Measurements from ENCODE around the gene CASKIN2. TPM values are rescaled to one million over a fixed set of nuclear protein-coding genes. Genes with fewer than 3 reads are reported as not detected.

The CASKIN2 gene
- total RNA-seq, 1 experiment from 2014 or later: 41.8 TPM

DNA sequence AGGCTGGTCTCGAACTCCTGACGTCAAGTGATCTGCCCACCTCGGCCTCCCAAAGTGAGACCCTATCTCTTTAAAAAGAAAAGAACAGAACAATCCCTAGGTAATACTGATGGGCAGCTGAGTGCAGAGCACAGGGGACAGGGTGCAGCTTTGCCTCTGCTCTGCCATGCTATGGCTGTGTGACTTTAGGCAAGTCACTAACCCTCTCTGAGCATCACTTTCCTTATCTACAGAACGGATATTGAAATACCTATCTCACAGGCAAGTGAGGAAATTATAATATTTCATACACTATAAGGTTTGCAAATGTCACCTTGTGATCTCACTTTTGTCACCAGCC is 4.1 kb downstream of the CASKIN2 start:
- ChIA-PET CTCF (interaction anchor here (0.6 kb wide), 1 partner anchor 28 kb away, joined by 4 read pairs; no protein-coding TSS in a partner anchor), POLR2A (no interaction called here)
- no peak overlapping the region for H3K4me3 ChIP-seq (ENCODE audit: low read depth, low read length)
- H3K9me3 ChIP-seq: no peaks in the 10 kb centered on the region
- no peaks in the 10 kb centered on the region for H3K27me3 ChIP-seq (replicated peaks; ENCODE audit: control insufficient read depth, insufficient read depth, low read length)
- H3K4me1 Mint-ChIP-seq (ENCODE audit: low read depth, unreplicated experiment): peaks cover 9% of the 10 kb centered on the region
- H3K4me1 ChIP-seq: peaks cover 10% of the 10 kb centered on the region
- peaks cover 3% of the 10 kb centered on the region; the same call in 1 of the 2 replicates for H3K36me3 ChIP-seq (ENCODE audit: control insufficient read depth, insufficient read depth, low read length)
- H3K9me3 Mint-ChIP-seq (ENCODE audit: unreplicated experiment): no peaks in the 10 kb centered on the region
- no peak for DNase-seq
- no peak overlapping the region for H3K4me3 Mint-ChIP-seq (ENCODE audit: unreplicated experiment)
- peaks cover 47% of the 10 kb centered on the region for H3K36me3 Mint-ChIP-seq (ENCODE audit: insufficient read depth, unreplicated experiment)
- TF ChIP-seq, protein P1, sequence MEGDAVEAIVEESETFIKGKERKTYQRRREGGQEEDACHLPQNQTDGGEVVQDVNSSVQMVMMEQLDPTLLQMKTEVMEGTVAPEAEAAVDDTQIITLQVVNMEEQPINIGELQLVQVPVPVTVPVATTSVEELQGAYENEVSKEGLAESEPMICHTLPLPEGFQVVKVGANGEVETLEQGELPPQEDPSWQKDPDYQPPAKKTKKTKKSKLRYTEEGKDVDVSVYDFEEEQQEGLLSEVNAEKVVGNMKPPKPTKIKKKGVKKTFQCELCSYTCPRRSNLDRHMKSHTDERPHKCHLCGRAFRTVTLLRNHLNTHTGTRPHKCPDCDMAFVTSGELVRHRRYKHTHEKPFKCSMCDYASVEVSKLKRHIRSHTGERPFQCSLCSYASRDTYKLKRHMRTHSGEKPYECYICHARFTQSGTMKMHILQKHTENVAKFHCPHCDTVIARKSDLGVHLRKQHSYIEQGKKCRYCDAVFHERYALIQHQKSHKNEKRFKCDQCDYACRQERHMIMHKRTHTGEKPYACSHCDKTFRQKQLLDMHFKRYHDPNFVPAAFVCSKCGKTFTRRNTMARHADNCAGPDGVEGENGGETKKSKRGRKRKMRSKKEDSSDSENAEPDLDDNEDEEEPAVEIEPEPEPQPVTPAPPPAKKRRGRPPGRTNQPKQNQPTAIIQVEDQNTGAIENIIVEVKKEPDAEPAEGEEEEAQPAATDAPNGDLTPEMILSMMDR (IDR thresholded peaks at IDR 0.05; ENCODE audit: insufficient read depth in 1 of 2, low read depth in 1 of 2, low read length in 1 of 2, severe bottlenecking in 1 of 2, unreplicated experiment in 1 of 2): no peak
- H3K27me3 Mint-ChIP-seq (ENCODE audit: insufficient read depth, unreplicated experiment): no peaks in the 10 kb centered on the region
- no peak overlapping the region for H3K27ac Mint-ChIP-seq (ENCODE audit: unreplicated experiment)
- intact Hi-C loops (cut with micrococcal nuclease; ENCODE audit: unreplicated experiment): no loop called here
- BruUV-seq (replicated peaks): no TSS peak

DNA sequence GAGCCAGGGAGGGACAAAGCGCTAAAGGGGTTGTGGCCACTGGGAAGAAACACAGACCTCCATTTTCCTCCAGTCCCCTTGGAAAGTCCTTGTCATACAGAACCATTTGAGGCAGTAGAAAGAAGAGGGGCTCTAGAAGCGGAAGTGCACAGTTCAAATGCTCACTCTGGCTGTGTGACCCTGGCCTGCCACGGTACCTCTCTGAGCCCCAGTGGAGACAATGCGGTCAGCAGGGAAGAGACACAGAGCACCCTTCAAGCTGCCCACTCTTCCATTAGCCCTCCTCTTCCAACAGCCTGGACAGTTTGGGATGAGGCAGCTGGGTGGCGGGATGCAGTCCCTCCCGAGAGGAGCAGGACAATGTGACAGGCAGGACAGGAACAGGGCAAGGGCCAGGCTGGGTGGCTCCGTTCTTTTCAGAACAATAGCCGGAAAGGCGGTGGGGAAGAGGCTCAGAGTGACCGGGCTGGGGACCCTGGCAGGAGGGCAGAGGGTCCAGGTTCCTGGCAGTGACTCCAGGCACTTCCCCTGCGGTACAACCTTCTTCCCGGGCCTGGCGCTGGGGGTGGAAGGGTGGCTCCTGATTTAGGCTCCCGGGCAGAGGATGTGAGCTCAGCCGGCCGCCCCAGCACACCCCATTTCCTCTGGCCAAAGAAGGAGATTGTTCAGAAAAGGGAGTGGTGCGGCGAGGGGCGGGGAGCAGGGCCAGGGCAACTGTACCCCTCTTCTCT is 5.6 kb downstream of the CASKIN2 start:
- no peak overlapping the region for H3K4me3 Mint-ChIP-seq (ENCODE audit: unreplicated experiment)
- H3K27me3 ChIP-seq (replicated peaks; ENCODE audit: control insufficient read depth, insufficient read depth, low read length): no peaks in the 10 kb centered on the region
- no peaks in the 10 kb centered on the region for H3K9me3 Mint-ChIP-seq (ENCODE audit: unreplicated experiment)
- no TSS peak for BruUV-seq (replicated peaks)
- no peaks in the 10 kb centered on the region for H3K27me3 Mint-ChIP-seq (ENCODE audit: insufficient read depth, unreplicated experiment)
- peaks cover 10% of the 10 kb centered on the region for H3K4me1 ChIP-seq
- peaks cover 53% of the 10 kb centered on the region for H3K36me3 Mint-ChIP-seq (ENCODE audit: insufficient read depth, unreplicated experiment)
- TF ChIP-seq, protein P1 (IDR thresholded peaks at IDR 0.05; ENCODE audit: insufficient read depth in 1 of 2, low read depth in 1 of 2, low read length in 1 of 2, severe bottlenecking in 1 of 2, unreplicated experiment in 1 of 2): no peak
- peaks cover 3% of the 10 kb centered on the region; the same call in 1 of the 2 replicates for H3K36me3 ChIP-seq (ENCODE audit: control insufficient read depth, insufficient read depth, low read length)
- peaks cover 9% of the 10 kb centered on the region for H3K4me1 Mint-ChIP-seq (ENCODE audit: low read depth, unreplicated experiment)
- DNase-seq: no peak
- no peak overlapping the region for H3K4me3 ChIP-seq (ENCODE audit: low read depth, low read length)
- POLR2A ChIA-PET: no interaction called here
- CTCF ChIA-PET: no interaction called here
- intact Hi-C loops (cut with micrococcal nuclease; ENCODE audit: unreplicated experiment): no loop called here
- no peaks in the 10 kb centered on the region for H3K9me3 ChIP-seq
- H3K27ac Mint-ChIP-seq (ENCODE audit: unreplicated experiment): no peak overlapping the region

DNA sequence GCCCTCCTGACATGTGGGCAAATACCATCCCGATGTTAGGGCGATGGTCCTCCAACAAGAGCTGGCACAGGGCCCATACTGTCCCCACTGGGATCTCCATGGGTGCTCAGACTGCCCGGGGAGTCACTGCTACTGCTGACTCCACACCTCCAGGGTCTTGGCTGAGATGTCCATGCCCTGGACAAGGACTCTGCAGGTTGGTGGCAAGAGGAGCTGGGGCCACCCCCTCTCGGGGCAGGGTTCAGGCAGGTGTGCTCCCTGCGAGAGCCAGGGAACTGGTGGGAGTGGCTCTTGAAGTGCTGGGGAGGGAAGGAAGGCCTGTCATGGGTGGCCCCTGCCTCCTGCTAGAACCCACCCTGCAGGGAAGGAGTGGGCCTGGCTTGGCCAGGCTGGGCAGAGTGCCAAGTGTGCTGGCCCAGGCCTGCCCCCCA is 6.4 kb downstream of the CASKIN2 start:
- peaks cover 4% of the 10 kb centered on the region; the same call in 1 of the 2 replicates for H3K4me1 ChIP-seq
- CTCF ChIA-PET: interaction anchor here (0.6 kb wide), 1 partner anchor 17 kb away, joined by 5 read pairs; no protein-coding TSS in a partner anchor
- H3K4me3 ChIP-seq (ENCODE audit: low read depth, low read length): no peak overlapping the region

More for the DNA sequence above, 6.4 kb downstream of the CASKIN2 start:
- no peaks in the 10 kb centered on the region for H3K27me3 Mint-ChIP-seq (ENCODE audit: insufficient read depth, unreplicated experiment)
- H3K9me3 Mint-ChIP-seq (ENCODE audit: unreplicated experiment): no peaks in the 10 kb centered on the region
- Histone ChIP-seq H3K9me3 (no peaks in the 10 kb centered on the region), H3K27me3 (replicated peaks; ENCODE audit: control insufficient read depth, insufficient read depth, low read length) (no peaks in the 10 kb centered on the region), H3K36me3 (ENCODE audit: control insufficient read depth, insufficient read depth, low read length) (peaks cover 3% of the 10 kb centered on the region; the same call in 1 of the 2 replicates)
- H3K36me3 Mint-ChIP-seq (ENCODE audit: insufficient read depth, unreplicated experiment): peaks cover 60% of the 10 kb centered on the region
- TF ChIP-seq, protein P1 (IDR thresholded peaks at IDR 0.05; ENCODE audit: insufficient read depth in 1 of 2, low read depth in 1 of 2, low read length in 1 of 2, severe bottlenecking in 1 of 2, unreplicated experiment in 1 of 2): no peak
- no TSS peak for BruUV-seq (replicated peaks)
- H3K4me1 Mint-ChIP-seq (ENCODE audit: low read depth, unreplicated experiment): peaks cover 9% of the 10 kb centered on the region
- no peak for DNase-seq
- intact Hi-C loops (cut with micrococcal nuclease; ENCODE audit: unreplicated experiment): no loop called here
- H3K4me3 Mint-ChIP-seq (ENCODE audit: unreplicated experiment): no peak overlapping the region
- no peak overlapping the region for H3K27ac Mint-ChIP-seq (ENCODE audit: unreplicated experiment)
- POLR2A ChIA-PET: no interaction called here

Measured in Caco-2 (cell line).